Putamen (tissue), 1 donor: ENCODE measurements around the gene CNR2.
"Not testable (repeated sequence)": the region's sequence is repeated elsewhere in the genome, so short reads cannot be mapped to it uniquely, and the experiment has no call there.

Experiments used
- DNase-seq: peaks from one replicate; pipeline ENCODE4 v3.0.0-alpha.2; 2016; ENCODE audit warnings: low spot score

CNR2 gene

DNA sequence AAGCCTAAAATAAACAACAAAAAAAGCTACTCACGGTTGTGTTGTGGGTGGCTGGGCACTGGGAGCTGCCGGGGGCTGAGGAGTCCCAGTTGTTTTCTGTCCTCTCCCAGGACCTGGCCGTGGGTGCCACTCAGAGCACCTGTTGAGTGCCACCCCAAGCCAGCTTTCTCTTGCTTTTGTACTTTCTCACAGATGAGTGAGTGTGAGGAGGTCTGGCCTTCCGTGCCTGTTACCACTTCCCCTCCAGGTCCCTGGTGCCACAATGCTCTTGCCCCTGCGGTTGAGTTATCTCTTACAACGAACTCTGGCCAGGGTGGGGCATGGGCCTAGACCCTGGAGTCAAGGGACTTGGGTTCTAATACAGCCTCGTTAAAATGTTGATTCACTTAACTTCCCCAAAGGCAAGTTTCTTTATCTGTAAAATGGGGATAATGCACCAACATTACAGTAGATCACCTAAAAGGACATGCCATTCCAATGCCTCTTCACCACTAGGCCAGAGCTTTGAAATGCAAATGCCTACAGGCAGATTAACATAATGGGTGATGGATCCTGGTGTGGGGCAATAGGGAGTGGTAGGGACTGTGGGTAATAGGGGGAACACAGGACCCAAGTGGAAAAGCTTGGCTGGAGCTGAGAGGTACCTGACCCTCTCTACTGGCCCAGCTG, at the start of gene CNR2:
Gene CNR2, minus strand, starts transcription at position 151 of the 669 bp plus-strand sequence. CDS start 37,745 bp downstream, outside the sequence.
- DNase-seq, result no peak

DNA sequence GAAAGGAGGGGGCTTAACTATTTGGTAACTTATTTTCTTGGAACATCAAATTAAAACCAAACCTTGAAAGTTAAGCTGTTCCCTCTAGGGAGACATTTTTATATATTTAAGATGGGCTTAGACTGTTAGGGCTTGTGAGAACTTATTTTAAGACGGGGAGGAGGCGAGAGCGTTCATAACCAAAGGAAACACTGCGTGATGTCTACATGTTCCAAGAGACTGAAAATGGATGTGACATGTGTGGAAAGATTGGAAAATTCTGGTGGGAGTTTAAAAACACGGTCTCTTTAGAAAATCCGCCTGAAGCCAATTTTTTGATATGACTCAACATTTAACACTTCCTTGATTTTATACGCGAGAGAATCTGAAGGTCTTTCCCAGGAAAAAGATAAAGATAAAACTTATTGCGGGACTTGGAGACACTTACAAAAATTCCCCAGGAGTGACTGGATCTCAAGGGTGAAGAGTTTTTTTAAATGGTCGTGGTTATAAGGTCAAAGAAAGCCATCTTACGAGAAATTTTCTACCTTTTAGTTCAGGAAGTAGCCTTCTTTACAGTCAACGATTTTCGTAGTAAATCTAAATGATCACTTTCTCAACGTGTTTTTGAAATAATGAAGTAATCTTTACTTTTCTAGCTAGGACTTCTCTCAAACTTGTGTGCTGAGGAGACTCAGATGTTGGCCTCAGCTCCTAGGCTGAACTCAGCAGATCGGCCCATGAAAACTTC, 47.3 kb upstream of the CNR2 start:
- DNase-seq, result peak; percentile 45

- DNase-seq, result peak; percentile 97
These were observed 46.5 kb upstream of the CNR2 start, which contains the start of gene PNRC2 for GRCh38 chr1:23959461-23960290. PNRC2 (plus strand) TSS chr1:23959828; CDS start chr1:23961458, 1,630 bp downstream.

DNA sequence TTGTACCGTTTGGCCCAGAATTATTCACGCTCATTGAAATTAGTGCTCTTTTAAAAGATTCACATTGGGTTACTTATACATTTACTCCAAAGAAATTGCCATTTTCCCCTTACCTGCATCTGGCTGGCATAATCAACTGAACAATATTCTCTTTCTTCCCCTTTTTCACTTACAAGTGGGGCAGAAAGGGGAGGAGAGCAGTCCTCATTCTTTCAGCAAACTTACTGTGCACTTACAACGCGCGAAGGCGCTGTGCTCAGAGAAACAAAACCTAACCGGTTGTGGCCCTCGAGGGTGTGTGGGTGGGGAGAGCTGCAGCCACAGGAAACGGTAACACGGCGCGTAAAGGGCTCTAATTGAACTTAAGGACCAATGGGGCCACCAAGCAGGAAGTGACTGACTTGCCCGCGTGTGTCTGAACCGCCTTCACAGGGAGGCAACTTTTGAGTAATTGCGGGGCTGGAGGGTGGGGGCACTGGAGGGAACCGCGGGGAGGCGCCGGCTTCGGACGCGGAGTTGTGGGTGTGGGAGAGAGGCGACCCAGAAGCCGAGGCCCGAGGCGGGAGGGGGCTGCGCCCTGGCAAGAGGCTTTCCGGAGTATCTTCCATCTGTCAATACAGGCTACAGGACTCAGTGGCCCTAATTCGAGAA, 45.8 kb upstream of the CNR2 start:
- peak; percentile 61 for DNase-seq

GRCh38 chr1:23958040-23958809, 45.1 kb upstream of the CNR2 start:
- DNase-seq, result not testable (repeated sequence)

- no peak for DNase-seq
These were observed 43.9 kb upstream of the CNR2 start for GRCh38 chr1:23957096-23957495.

DNA sequence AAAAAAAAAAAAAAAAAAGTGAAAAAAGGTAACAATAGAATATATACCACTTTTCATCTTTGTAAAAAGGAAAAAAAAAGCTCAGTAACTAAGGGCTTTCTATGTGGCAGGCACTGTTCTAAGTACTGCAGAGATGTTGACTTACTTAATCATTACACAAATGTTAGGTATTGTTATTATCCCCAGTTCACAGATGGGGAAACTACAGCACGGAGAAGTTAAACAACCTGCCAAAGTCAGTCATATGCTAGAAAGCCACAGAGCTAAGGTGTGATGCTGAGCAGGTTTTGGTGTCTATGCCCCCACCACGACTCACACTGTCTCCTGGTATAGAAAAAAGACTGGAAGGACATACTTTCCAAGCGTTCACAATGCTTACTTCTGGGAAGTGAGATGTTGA, 39.9 kb upstream of the CNR2 start:
- no peak for DNase-seq

DNA sequence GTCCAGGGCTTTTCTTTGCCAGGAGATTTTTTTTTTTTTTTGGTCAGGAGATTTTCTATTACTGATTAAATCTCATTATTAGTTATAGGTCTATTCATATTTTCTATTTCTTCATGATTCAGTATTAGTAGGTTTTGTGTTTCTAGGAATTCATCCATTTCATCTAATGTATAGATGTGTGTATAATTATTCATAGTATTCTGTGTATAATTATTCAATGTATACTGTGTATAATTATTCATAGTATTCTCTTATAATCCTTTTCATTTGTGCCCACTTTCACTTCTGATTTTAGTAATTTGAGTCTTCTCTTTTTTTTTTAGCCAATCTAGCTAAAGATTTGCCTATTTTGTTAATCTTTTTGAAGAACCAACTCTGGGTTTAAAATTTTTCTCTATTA, 34.2 kb upstream of the CNR2 start:
- DNase-seq, result no peak

DNA sequence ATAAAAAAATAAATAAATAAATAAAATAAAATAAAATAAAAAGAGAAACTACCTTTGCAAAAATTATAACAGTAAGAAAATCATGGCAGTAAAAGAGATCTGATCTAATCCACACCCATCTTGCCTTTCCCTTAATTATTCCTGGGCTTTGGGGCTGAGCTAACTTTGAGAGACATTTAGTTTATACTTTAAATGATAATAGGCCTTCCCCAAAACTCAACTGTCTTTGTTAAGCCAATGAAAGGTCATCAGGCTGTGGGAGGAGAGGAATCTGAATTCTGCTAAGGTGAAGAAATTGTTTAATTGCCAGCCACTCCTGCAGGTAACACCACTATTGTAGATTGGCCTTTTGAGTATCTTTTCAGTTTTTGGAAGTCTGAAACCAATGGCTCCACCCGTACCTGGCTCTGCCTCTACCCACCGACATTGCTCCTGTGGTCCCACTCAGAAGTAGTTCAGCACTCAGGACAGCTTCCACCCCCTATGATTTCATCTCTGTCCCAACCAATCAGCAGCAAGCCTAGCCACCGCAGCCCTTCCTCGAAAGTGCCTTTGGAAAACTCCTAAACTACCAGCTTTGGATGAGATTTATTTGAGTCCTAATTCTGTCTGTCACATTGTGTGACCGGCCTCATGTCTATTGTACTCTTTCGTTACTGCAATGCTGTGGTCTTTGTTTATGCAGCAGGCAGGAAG, 23.5 kb upstream of the CNR2 start:
- DNase-seq, result no peak

DNA sequence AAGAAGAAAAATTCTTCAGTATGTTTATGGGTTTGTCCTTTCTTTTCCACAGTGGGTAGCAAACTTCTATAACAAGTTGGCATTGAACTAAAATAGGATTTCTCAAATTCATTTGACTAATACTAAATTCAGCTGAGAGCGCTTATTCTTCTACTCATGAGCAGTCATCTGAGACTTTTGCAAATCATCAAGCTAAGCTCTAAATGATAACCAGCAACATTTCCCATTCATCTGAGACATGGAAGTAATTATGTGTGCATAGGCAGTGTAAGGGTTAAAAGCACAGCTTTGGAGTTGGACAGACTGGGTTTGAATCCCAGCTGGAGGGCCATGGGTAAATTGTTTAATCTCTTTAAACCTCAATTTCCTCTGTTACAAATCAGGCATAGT, 18.3 kb upstream of the CNR2 start:
- DNase-seq, result no peak

DNA sequence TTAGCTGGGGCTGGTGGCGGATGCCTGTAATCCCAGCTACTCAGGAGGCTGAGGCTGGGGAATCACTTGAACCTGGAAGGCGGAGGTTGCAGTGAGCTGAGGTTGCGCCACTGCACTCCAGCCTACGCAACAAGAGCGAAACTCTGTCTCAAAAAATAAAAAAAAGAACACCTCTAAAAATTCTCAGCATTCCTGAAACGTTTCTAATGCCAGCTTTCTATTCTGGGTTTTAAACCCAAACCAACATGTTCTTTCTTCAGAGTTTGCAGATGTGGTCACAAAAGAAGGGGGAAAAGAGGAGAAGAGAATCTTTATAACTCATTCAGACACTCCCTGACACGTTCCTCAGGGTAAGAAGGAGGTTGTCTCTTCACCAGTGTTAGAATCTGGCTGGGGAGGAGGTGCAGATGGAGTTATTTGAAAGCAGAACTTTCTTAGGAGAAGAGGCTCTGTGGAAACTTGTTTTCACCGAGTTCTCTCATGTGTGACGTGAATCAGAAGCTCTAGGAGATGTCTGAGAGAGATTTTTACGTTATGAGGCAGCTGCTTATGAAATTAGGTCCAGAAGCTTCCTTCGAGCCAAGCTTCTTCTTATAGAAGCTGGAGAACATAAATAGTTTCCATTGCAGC, 17.8 kb upstream of the CNR2 start:
- peak; percentile 5 for DNase-seq

DNA sequence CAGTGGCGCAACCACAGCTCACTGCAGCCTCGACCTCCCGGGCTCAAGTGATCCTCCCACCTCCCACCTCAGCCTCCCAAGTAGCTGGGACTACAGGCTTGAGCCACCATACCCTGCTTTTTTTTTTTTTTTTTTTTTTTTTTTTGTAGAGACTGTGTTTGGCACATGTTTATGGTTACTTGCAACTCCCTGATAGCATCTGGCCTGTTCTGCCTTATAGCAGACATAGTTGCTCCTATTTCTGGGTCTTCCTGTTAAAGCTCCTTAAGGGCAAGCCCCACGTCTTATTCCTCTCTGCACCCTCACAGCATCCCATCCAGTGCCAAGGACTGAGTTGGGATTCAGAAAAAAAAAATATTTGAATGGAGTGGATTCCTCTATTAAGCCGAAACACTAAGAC, 17.1 kb upstream of the CNR2 start:
- DNase-seq, result no peak

- DNase-seq, result no peak
These were observed 15.6 kb upstream of the CNR2 start for GRCh38 chr1:23928789-23929188.

- no peak for DNase-seq
These were observed 13.9 kb upstream of the CNR2 start for GRCh38 chr1:23927097-23927496.

DNA sequence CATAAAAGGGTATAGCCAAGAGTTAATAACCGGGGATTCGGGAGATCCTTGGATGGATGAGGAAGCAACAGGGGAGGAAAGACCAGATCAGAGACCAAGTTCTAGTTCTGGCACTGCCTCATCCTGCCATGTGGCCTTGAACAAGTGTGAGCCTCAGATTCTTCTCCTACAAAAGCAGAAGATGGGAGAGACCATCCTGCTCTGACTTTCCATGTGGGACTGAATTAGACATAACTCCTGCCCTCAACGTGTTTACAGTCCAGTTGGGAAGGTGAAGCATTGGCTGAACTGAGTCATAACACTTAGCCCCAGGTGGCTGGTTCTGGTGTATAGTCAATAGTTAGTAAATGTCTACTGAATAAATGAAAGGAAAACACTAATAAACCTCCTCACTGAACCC, 12.1 kb upstream of the CNR2 start:
- no peak for DNase-seq

- no peak for DNase-seq
These were observed 11.4 kb upstream of the CNR2 start for GRCh38 chr1:23924601-23925000.

DNA sequence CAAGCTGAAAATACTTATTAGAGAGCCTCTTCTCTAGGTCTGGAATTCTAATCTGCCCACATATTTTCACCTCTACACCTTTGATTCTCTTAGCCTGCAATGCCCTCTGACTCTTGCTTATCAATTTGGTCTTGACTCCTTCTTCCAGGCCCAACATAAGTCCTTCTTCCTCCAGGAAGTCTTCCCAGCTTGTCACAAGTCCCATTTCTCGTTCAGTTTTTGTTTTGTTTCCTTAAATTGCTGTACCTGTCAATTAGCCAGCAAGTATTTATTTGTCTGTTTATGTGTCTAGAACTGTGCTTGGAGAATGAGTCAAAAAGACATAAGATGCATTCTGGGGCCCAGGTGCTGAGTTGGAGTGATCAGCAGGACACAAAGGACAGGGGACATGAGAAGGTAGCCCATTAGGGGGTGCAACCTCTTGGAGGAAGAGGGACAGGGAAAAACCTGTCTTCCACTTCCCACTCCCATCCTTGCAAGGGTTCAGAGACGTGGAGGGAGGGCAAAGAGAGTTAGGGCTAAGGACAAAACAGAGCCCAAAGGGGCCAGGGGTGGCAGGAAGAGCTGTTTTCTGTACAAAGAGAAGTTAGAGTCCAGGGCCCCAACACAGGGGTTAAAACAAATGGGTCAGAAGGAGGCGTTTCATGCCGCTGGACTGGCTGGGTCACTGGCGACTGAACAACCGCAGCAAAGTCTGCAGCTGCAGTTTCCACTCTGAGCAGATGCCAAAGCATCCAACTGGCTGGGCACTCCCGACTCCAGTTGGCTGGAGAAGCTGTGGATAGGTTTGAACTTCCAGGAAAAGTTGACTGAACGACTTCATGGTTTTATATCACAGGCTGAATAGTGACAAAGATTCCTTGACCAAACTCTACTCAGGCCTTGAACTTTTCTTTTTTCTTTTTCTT, 10.7 kb upstream of the CNR2 start:
- no peak for DNase-seq

- no peak for DNase-seq
These were observed 9.3 kb upstream of the CNR2 start for GRCh38 chr1:23922321-23922943.
